Activated B cell treated with CpG ODN at 0.5 μM for 24 hours (primary cell): ENCODE data around the gene TCIRG1. TPM values are rescaled to one million over a fixed set of nuclear protein-coding genes. Genes with fewer than 3 reads are reported as not detected.

Source experiments
- ATAC-seq: fragments of 200-7000 bp; cut with Tn5 transposase; one replicate; pipeline ENCODE4 v1.10.0; 2021; ENCODE audit warnings: low read depth, mild to moderate bottlenecking, moderate library complexity
- CTCF ChIA-PET: fragments of 350-600 bp; sonication (Branson Sonifier 250); formaldehyde crosslinking; loops from one replicate; lab custom pipeline; 2021; ENCODE audit warnings: antibody characterized with exemption; lab: Charles Lee
- POLR2A ChIA-PET: fragments of 350-600 bp; sonication (Branson Sonifier 250); formaldehyde crosslinking; loops from one replicate; lab custom pipeline; 2021; ENCODE audit warnings: antibody characterized with exemption; lab: Charles Lee
- DNase-seq: peaks from one replicate; pipeline ENCODE4 v3.0.0; 2022
- H3K27ac Mint-ChIP-seq: one replicate; pipeline ENCODE4 v1.8.0; 2020; ENCODE audit warnings: mixed read lengths
- H3K27me3 Mint-ChIP-seq: one replicate; pipeline ENCODE4 v1.8.0; 2021; ENCODE audit warnings: mixed read lengths
- H3K36me3 Mint-ChIP-seq: one replicate; pipeline ENCODE4 v1.8.0; 2021; ENCODE audit warnings: low read depth, mixed read lengths
- H3K4me1 Mint-ChIP-seq: one replicate; pipeline ENCODE4 v1.8.0; 2021; ENCODE audit warnings: mixed read lengths
- H3K4me3 Mint-ChIP-seq: one replicate; pipeline ENCODE4 v1.8.0; 2020; ENCODE audit warnings: mild to moderate bottlenecking, mixed read lengths
- H3K9me3 Mint-ChIP-seq: one replicate; pipeline ENCODE4 v1.8.0; 2020; ENCODE audit warnings: mixed read lengths
- CTCF ChIP-seq: fragments of 200-600 bp; IDR thresholded peaks from one replicate; pipeline ENCODE4 v1.8.0; 2022; ENCODE audit warnings: antibody characterized with exemption, mild to moderate bottlenecking
- intact Hi-C: fragments of 100-400 bp; cut with micrococcal nuclease; formaldehyde crosslinking; loops from one replicate; pipeline ENCODE4 v1.15.1; 2024
- total RNA-seq: library from RNA; stranded (reverse); gene quantifications from 2 replicates; pipeline ENCODE4 v1.2.3, GENCODE V29; 2022

The TCIRG1 gene
- total RNA-seq, 1 donor from 2014 or later = 227 TPM

- no peak for TF ChIP-seq CTCF
- POLR2A ChIA-PET = no interaction called here
- H3K27ac Mint-ChIP-seq = no peak overlapping the region
- ATAC-seq (no peak), DNase-seq (no peak)
- no peaks in the 10 kb centered on the region for H3K27me3 Mint-ChIP-seq
- intact Hi-C loops = no loop called here
- CTCF ChIA-PET = no interaction called here
- H3K4me3 Mint-ChIP-seq = no peak overlapping the region
- no peaks in the 10 kb centered on the region for H3K36me3 Mint-ChIP-seq
- no peaks in the 10 kb centered on the region for H3K9me3 Mint-ChIP-seq
- H3K4me1 Mint-ChIP-seq = peaks cover 23% of the 10 kb centered on the region
These were observed 24.5 kb upstream of the TCIRG1 start for GRCh38 chr11:68014157-68014946.

GRCh38 chr11:68014947-68015447 is 23.8 kb upstream of the TCIRG1 start:
- no peak overlapping the region for H3K4me3 Mint-ChIP-seq
- no peak for TF ChIP-seq CTCF
- no peaks in the 10 kb centered on the region for H3K9me3 Mint-ChIP-seq
- H3K4me1 Mint-ChIP-seq = peaks cover 16% of the 10 kb centered on the region
- no peaks in the 10 kb centered on the region for H3K36me3 Mint-ChIP-seq
- H3K27me3 Mint-ChIP-seq = no peaks in the 10 kb centered on the region
- POLR2A ChIA-PET = no interaction called here
- no peak overlapping the region for H3K27ac Mint-ChIP-seq
- ATAC-seq (no peak), DNase-seq (no peak)
- CTCF ChIA-PET = no interaction called here
- intact Hi-C loops = no loop called here

GRCh38 chr11:68015467-68015866 is 23.4 kb upstream of the TCIRG1 start:
- Mint-ChIP-seq H3K4me3 (no peak overlapping the region), H3K27ac (no peak overlapping the region), H3K4me1 (peaks cover 12% of the 10 kb centered on the region), H3K9me3 (no peaks in the 10 kb centered on the region), H3K27me3 (no peaks in the 10 kb centered on the region), H3K36me3 (no peaks in the 10 kb centered on the region)
- DNase-seq (no peak), ATAC-seq (no peak)
- ChIA-PET POLR2A (no interaction called here), CTCF (no interaction called here)
- TF ChIP-seq CTCF = no peak
- intact Hi-C loops = no loop called here

GRCh38 chr11:68016161-68016903 is 22.5 kb upstream of the TCIRG1 start:
- no peak for ATAC-seq
- no peak for TF ChIP-seq CTCF
- no peaks in the 10 kb centered on the region for H3K27me3 Mint-ChIP-seq
- H3K9me3 Mint-ChIP-seq = no peaks in the 10 kb centered on the region
- H3K27ac Mint-ChIP-seq = no peak overlapping the region
- H3K4me3 Mint-ChIP-seq = no peak overlapping the region
- ChIA-PET POLR2A (no interaction called here), CTCF (no interaction called here)
- no peak for DNase-seq
- peaks cover 5% of the 10 kb centered on the region for H3K4me1 Mint-ChIP-seq
- intact Hi-C loops = no loop called here
- no peaks in the 10 kb centered on the region for H3K36me3 Mint-ChIP-seq
